Ectodermal cell (in vitro differentiated cells): Measurements from ENCODE around the gene WDR90.
"Not testable (repeated sequence)": the region's sequence is repeated elsewhere in the genome, so short reads cannot be mapped to it uniquely, and the experiment has no call there.

ENCODE experiments used
- H3K27ac ChIP-seq: 2 replicates; pipeline ENCODE4 v1.7.0; 2013; ENCODE audit warnings: mild to moderate bottlenecking, low read depth, low read length; ENCODE audit not compliant: insufficient read depth, poor library complexity, severe bottlenecking
- H3K27me3 ChIP-seq: 2 replicates; pipeline ENCODE4 v1.7.0; 2013; ENCODE audit warnings: mild to moderate bottlenecking, low read length; ENCODE audit not compliant: insufficient read depth, control insufficient read depth, poor library complexity, severe bottlenecking
- H3K36me3 ChIP-seq: one replicate; pipeline ENCODE4 v1.7.0; 2013; ENCODE audit warnings: low read length; ENCODE audit not compliant: control insufficient read depth, insufficient read depth
- H3K4me1 ChIP-seq: one replicate; pipeline ENCODE4 v1.7.0; 2013; ENCODE audit warnings: low read length; ENCODE audit not compliant: control insufficient read depth, insufficient read depth
- H3K4me3 ChIP-seq: 2 replicates; pipeline ENCODE4 v1.7.0; 2013; ENCODE audit warnings: low read depth, low read length, control low read depth; ENCODE audit not compliant: insufficient read depth
- H3K9me3 ChIP-seq: 2 replicates; pipeline ENCODE4 v1.7.0; 2013; ENCODE audit warnings: mild to moderate bottlenecking, low read length, moderate library complexity; ENCODE audit not compliant: control insufficient read depth
- WGBS, 2 experiments: methylation state at CpG; one replicate each; pipeline ENCODE4 v1.1.7; 2013; ENCODE audit warnings: missing lambda C conversion rate in 2 of 2; 5-methylcytosine and 5-hydroxymethylcytosine counted together

WDR90 gene

GRCh38 chr16:708959-709358, 59.8 kb downstream of the WDR90 start:
- whole genome bisulfite sequencing, 2 experiments: 76 to 84% methylated on average over 3 of the region's 4 CpGs
- Histone ChIP-seq H3K4me3 (no peak overlapping the region), H3K27ac (no peak overlapping the region), H3K9me3 (no peaks in the 10 kb centered on the region), H3K36me3 (no peaks in the 10 kb centered on the region), H3K4me1 (peaks cover 37% of the 10 kb centered on the region), H3K27me3 (peaks cover 90% of the 10 kb centered on the region)

GRCh38 chr16:709566-710499, 60.7 kb downstream of the WDR90 start:
- Histone ChIP-seq H3K36me3 (no peaks in the 10 kb centered on the region), H3K4me1 (peaks cover 39% of the 10 kb centered on the region), H3K27me3 (peaks cover 88% of the 10 kb centered on the region), H3K9me3 (no peaks in the 10 kb centered on the region), H3K4me3 (no peak overlapping the region), H3K27ac (peak overlapping the region; percentile 89)
- WGBS, 2 experiments: 40 to 42% methylated on average over 30 of the region's 30 CpGs

- no peaks in the 10 kb centered on the region for H3K9me3 ChIP-seq
- H3K27ac ChIP-seq: peak overlapping the region; percentile 89
- H3K4me3 ChIP-seq: no peak overlapping the region
- peaks cover 80% of the 10 kb centered on the region for H3K27me3 ChIP-seq
- no peaks in the 10 kb centered on the region for H3K36me3 ChIP-seq
- peaks cover 36% of the 10 kb centered on the region for H3K4me1 ChIP-seq
- 84 to 85% methylated on average over 21 of the region's 21 CpGs for WGBS, 2 experiments
Observed at GRCh38 chr16:710500-711075, 61.4 kb downstream of the WDR90 start.

- Histone ChIP-seq H3K27ac (no peak overlapping the region), H3K9me3 (no peaks in the 10 kb centered on the region), H3K36me3 (no peaks in the 10 kb centered on the region), H3K4me3 (no peak overlapping the region), H3K27me3 (peaks cover 75% of the 10 kb centered on the region), H3K4me1 (peaks cover 36% of the 10 kb centered on the region)
- WGBS, 2 experiments: 85 to 87% methylated on average over 12 of the region's 12 CpGs
Observed at GRCh38 chr16:711084-711483, 61.9 kb downstream of the WDR90 start.

- Histone ChIP-seq H3K27ac (no peak overlapping the region), H3K4me1 (peaks cover 35% of the 10 kb centered on the region)
Observed at GRCh38 chr16:711548-712320, 62.6 kb downstream of the WDR90 start.

GRCh38 chr16:712740-713250, 63.6 kb downstream of the WDR90 start:
- peaks cover 44% of the 10 kb centered on the region for H3K4me1 ChIP-seq

More at GRCh38 chr16:711548-712320, 62.6 kb downstream of the WDR90 start:
- H3K36me3 ChIP-seq: no peaks in the 10 kb centered on the region
- H3K9me3 ChIP-seq: no peaks in the 10 kb centered on the region
- H3K4me3 ChIP-seq: no peak overlapping the region
- WGBS, 2 experiments: 18 to 21% methylated on average over 23 to 25 of the region's 25 CpGs
- H3K27me3 ChIP-seq: peaks cover 69% of the 10 kb centered on the region

GRCh38 chr16:714079-714478, 64.9 kb downstream of the WDR90 start:
- 90% methylated on average over 11 of the region's 11 CpGs for WGBS, 2 experiments
- H3K9me3 ChIP-seq: no peaks in the 10 kb centered on the region
- H3K36me3 ChIP-seq: no peaks in the 10 kb centered on the region
- H3K27me3 ChIP-seq: peaks cover 45% of the 10 kb centered on the region
- no peak overlapping the region for H3K27ac ChIP-seq
- peaks cover 57% of the 10 kb centered on the region for H3K4me1 ChIP-seq
- H3K4me3 ChIP-seq: no peak overlapping the region

More at GRCh38 chr16:712740-713250, 63.6 kb downstream of the WDR90 start:
- whole genome bisulfite sequencing, 2 experiments: 46 to 53% methylated on average over 12 to 13 of the region's 13 CpGs
- H3K27me3 ChIP-seq: peaks cover 58% of the 10 kb centered on the region
- not testable (repeated sequence) for H3K9me3 ChIP-seq, H3K4me3 ChIP-seq, H3K27ac ChIP-seq, H3K36me3 ChIP-seq

GRCh38 chr16:714558-715476, 65.7 kb downstream of the WDR90 start, which contains the start of gene METRN:
TSS of gene METRN (plus strand) at chr16:715118. CDS start at chr16:715290, 172 bp downstream.
- 9% methylated on average over 108 of the region's 108 CpGs for WGBS, 2 experiments
- Histone ChIP-seq H3K27ac (peak within 1 kb of the TSS; percentile 88), H3K27me3 (peaks cover 40% of the 10 kb centered on the region), H3K4me3 (peak within 1 kb of the TSS; percentile 80), H3K9me3 (no peaks in the 10 kb centered on the region), H3K4me1 (peaks cover 58% of the 10 kb centered on the region), H3K36me3 (no peaks in the 10 kb centered on the region)

- peaks cover 55% of the 10 kb centered on the region for H3K4me1 ChIP-seq
- 4 to 5% methylated on average over 74 of the region's 74 CpGs for WGBS, 2 experiments
- H3K9me3 ChIP-seq: no peaks in the 10 kb centered on the region
- H3K27ac ChIP-seq: peak overlapping the region; percentile 88
- peaks cover 34% of the 10 kb centered on the region for H3K27me3 ChIP-seq
- peak overlapping the region; percentile 80 for H3K4me3 ChIP-seq
- no peaks in the 10 kb centered on the region for H3K36me3 ChIP-seq
Observed at GRCh38 chr16:715477-716199, 66.5 kb downstream of the WDR90 start.
